ENCODE data around the gene FHOD3. TPM values are rescaled to one million over a fixed set of nuclear protein-coding genes. Genes with fewer than 3 reads are reported as not detected.

Gene FHOD3
- total RNA-seq, 4 donors from 2014 or later = 15.6 to 25.9 (median 21.6) TPM

- Histone ChIP-seq H3K9me3 (no peaks in the 10 kb centered on the region), H3K4me3 (no peak overlapping the region), H3K27me3 (no peaks in the 10 kb centered on the region), H3K4me1 (no peaks in the 10 kb centered on the region), H3K27ac (no peak overlapping the region), H3K36me3 (no peaks in the 10 kb centered on the region)
- 92 to 95% methylated on average over 1 of the region's 1 CpG for WGBS, 2 donors
- TF ChIP-seq EP300 (IDR thresholded peaks at IDR 0.05) = no peak
- no peak for TF ChIP-seq POLR2A (IDR thresholded peaks at IDR 0.05)
- TF ChIP-seq, protein P1, sequence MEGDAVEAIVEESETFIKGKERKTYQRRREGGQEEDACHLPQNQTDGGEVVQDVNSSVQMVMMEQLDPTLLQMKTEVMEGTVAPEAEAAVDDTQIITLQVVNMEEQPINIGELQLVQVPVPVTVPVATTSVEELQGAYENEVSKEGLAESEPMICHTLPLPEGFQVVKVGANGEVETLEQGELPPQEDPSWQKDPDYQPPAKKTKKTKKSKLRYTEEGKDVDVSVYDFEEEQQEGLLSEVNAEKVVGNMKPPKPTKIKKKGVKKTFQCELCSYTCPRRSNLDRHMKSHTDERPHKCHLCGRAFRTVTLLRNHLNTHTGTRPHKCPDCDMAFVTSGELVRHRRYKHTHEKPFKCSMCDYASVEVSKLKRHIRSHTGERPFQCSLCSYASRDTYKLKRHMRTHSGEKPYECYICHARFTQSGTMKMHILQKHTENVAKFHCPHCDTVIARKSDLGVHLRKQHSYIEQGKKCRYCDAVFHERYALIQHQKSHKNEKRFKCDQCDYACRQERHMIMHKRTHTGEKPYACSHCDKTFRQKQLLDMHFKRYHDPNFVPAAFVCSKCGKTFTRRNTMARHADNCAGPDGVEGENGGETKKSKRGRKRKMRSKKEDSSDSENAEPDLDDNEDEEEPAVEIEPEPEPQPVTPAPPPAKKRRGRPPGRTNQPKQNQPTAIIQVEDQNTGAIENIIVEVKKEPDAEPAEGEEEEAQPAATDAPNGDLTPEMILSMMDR (IDR thresholded peaks at IDR 0.05) = no peak
- DNase-seq (ENCODE audit: low spot score in 2 of 2) = no peak
These were observed 115.3 kb downstream of the FHOD3 start for GRCh38 chr18:36412778-36413177.

DNA sequence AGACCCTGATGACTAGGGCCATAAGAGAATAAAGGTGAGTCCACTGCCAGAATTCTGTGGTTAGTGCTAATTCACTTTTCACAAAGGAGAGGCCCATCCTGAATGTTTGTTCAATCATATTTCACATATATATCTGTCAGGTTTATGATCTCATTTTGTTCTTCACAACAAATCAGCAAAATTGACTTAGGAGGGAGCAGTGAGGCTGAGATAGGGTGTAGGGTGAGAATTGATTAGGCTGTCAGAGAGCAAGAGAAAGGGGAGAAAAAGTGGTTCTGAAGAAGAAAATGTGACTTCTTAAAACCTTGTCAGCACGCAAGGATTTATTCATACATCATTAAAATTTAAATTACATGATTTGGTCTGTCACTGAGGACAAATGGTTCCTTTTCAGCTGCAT lies 117.7 kb downstream of the FHOD3 start:
- WGBS, 2 donors = 67 to 81% methylated on average over 1 of the region's 1 CpG
- H3K27ac ChIP-seq = no peak overlapping the region
- no peak for DNase-seq (ENCODE audit: low spot score in 2 of 2)

GRCh38 chr18:36415625-36416024 lies 118.1 kb downstream of the FHOD3 start:
- Histone ChIP-seq H3K4me3 (no peak overlapping the region), H3K4me1 (peaks cover 0 to 5% (median 0%) of the 10 kb centered on the region in 4 donors), H3K27ac (peak overlapping the region in 1 of 4 donors; percentile 25), H3K36me3 (no peaks in the 10 kb centered on the region), H3K27me3 (no peaks in the 10 kb centered on the region), H3K9me3 (no peaks in the 10 kb centered on the region)
- no peak for DNase-seq (ENCODE audit: low spot score in 2 of 2)
- 43 to 46% methylated on average over 2 of the region's 2 CpGs for WGBS, 2 donors
- TF ChIP-seq EP300 (IDR thresholded peaks at IDR 0.05) (no peak), POLR2A (IDR thresholded peaks at IDR 0.05) (no peak)
- TF ChIP-seq, protein P1 (IDR thresholded peaks at IDR 0.05) = no peak

More for the DNA sequence above, 117.7 kb downstream of the FHOD3 start:
- H3K4me3 ChIP-seq = no peak overlapping the region
- peaks cover 0 to 2% (median 0%) of the 10 kb centered on the region in 4 donors for H3K4me1 ChIP-seq
- H3K27me3 ChIP-seq = no peaks in the 10 kb centered on the region
- no peaks in the 10 kb centered on the region for H3K36me3 ChIP-seq
- H3K9me3 ChIP-seq = no peaks in the 10 kb centered on the region
- TF ChIP-seq POLR2A (IDR thresholded peaks at IDR 0.05) (no peak), EP300 (IDR thresholded peaks at IDR 0.05) (no peak)
- TF ChIP-seq, protein P1 (IDR thresholded peaks at IDR 0.05) = no peak

DNA sequence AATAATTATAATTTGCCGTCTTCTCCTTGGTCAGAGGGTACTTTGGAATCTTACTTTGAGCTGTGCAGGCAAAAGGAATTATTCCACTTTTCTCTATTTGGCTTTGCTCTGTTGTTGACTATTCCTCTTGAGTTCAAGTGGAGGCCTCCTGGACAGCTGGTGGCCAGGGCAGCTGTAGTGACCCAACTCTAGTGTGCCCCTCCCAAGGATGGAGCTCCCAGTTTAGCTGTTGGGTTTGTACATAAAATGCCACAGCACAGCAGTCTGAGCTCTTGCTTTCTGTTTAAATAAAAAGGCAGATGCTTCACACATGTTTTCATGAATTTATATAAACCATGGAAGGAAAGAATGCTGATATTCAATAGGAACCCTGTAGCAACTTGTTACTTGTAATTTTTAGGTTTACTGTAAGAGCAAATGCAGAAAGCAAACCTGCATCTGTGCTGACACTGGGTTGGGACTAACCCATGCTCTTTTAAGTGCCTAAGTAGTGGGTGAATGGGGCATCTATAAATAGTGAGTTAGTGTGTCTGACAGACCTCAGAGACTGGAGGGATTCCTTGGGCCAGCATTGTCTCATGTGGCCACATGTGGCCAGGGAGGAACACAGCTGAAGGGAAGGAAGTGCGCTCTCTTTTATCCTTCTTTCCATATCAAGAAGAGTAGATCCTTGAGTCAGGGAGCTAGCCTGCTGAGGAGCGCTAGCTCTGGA lies 121.8 kb downstream of the FHOD3 start:
- no peaks in the 10 kb centered on the region for H3K27me3 ChIP-seq
- no peaks in the 10 kb centered on the region for H3K36me3 ChIP-seq
- no peak overlapping the region for H3K27ac ChIP-seq
- TF ChIP-seq EP300 (IDR thresholded peaks at IDR 0.05) = no peak
- TF ChIP-seq POLR2A (IDR thresholded peaks at IDR 0.05) = no peak
- TF ChIP-seq, protein P1 (IDR thresholded peaks at IDR 0.05) = no peak
- no peak overlapping the region for H3K4me3 ChIP-seq
- peaks cover 0 to 10% (median 0%) of the 10 kb centered on the region in 4 donors for H3K4me1 ChIP-seq
- DNase-seq (ENCODE audit: low spot score in 2 of 2) = no peak
- H3K9me3 ChIP-seq = no peaks in the 10 kb centered on the region
- 79 to 83% methylated on average over 3 of the region's 3 CpGs for WGBS, 2 donors

DNA sequence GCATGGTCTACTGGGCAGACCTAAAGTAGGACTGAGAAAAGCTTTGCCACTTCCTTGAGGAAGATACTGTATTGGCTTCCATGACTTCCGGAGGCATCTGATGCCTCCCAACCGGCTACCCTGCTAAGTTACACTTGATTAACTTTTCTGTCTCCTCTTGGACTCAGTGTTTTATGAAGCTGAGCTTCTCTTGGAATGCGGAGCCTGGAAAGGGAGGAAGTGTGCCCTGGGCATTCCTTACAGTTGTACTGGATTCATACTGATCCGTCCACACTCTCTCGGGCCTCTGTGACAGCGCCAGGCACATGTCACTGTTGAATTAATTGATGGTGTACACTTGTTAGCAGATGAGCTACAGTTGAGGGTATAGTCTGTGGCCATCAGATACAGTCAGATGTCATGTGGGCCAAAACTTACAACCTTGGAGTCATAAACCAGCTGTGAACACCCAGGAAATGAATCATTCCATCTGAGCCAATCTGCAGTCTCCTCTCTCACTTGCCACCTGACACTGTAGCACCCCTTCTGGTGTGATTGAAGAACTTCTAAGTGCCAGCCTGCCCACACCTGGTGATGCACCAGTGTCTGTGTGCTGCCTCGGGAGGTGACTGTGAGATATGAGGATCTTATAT lies 122.5 kb downstream of the FHOD3 start:
- WGBS, 2 donors = 85 to 91% methylated on average over 7 of the region's 7 CpGs
- H3K4me3 ChIP-seq = no peak overlapping the region
- H3K36me3 ChIP-seq = no peaks in the 10 kb centered on the region
- no peak for TF ChIP-seq EP300 (IDR thresholded peaks at IDR 0.05)
- TF ChIP-seq POLR2A (IDR thresholded peaks at IDR 0.05) = no peak
- TF ChIP-seq, protein P1 (IDR thresholded peaks at IDR 0.05) = no peak
- H3K27ac ChIP-seq = no peak overlapping the region
- no peak for DNase-seq (ENCODE audit: low spot score in 2 of 2)
- H3K9me3 ChIP-seq = no peaks in the 10 kb centered on the region
- no peaks in the 10 kb centered on the region for H3K27me3 ChIP-seq
- peaks cover 0 to 10% (median 0%) of the 10 kb centered on the region in 4 donors for H3K4me1 ChIP-seq
